Colon (tissue), 2 donors: ENCODE measurements around the gene CGB7.
"Not testable (repeated sequence)": the region's sequence is repeated elsewhere in the genome, so short reads cannot be mapped to it uniquely, and the experiment has no call there.

Source experiments
- FAIRE-seq: peaks from 2 replicates; lab custom pipeline; 2012; peaks lifted over from hg19 to GRCh38; lab: Jason Lieb, UNC
- donor health status: control.
- donor health status: control.

CGB7 gene

GRCh38 chr19:49057636-49058234 is at the start of gene CGB7:
CGB7 (minus strand) TSS chr19:49057749; CDS start chr19:49055375, 2,374 bp downstream.
- FAIRE-seq, result no peak

GRCh38 chr19:49106648-49107135 is 49.1 kb upstream of the CGB7 start:
- no peak for FAIRE-seq

GRCh38 chr19:49104229-49104864 is 46.8 kb upstream of the CGB7 start:
- no peak for FAIRE-seq

GRCh38 chr19:49103331-49104085 is 46.0 kb upstream of the CGB7 start:
- no peak for FAIRE-seq

GRCh38 chr19:49102303-49102702 is 44.8 kb upstream of the CGB7 start:
- no peak for FAIRE-seq

GRCh38 chr19:49101160-49101559 is 43.6 kb upstream of the CGB7 start:
- no peak for FAIRE-seq

- no peak for FAIRE-seq
These were observed 41.2 kb upstream of the CGB7 start for GRCh38 chr19:49098795-49099194.

GRCh38 chr19:49097453-49098288 is 40.1 kb upstream of the CGB7 start:
- no peak for FAIRE-seq

- FAIRE-seq, result no peak
These were observed 37.2 kb upstream of the CGB7 start for GRCh38 chr19:49094505-49095482.

GRCh38 chr19:49092686-49093085 is 35.1 kb upstream of the CGB7 start:
- no peak for FAIRE-seq

- no peak for FAIRE-seq
These were observed 34.0 kb upstream of the CGB7 start for GRCh38 chr19:49091391-49092038.

- FAIRE-seq, result no peak
These were observed 28.7 kb upstream of the CGB7 start for GRCh38 chr19:49086296-49086695.

- no peak for FAIRE-seq
These were observed 28.3 kb upstream of the CGB7 start for GRCh38 chr19:49085868-49086232.

- no peak for FAIRE-seq
These were observed 27.7 kb upstream of the CGB7 start, which contains the start of gene SNRNP70 for GRCh38 chr19:49085020-49085867. SNRNP70 (plus strand) TSS chr19:49085451; CDS start chr19:49086415, 964 bp downstream.

GRCh38 chr19:49084206-49085019 is 26.9 kb upstream of the CGB7 start:
- FAIRE-seq, result no peak

GRCh38 chr19:49081273-49081672 is 23.7 kb upstream of the CGB7 start:
- FAIRE-seq, result no peak

- FAIRE-seq, result no peak
These were observed 22.8 kb upstream of the CGB7 start for GRCh38 chr19:49080392-49080791.

GRCh38 chr19:49074869-49075268 is 17.3 kb upstream of the CGB7 start:
- FAIRE-seq, result not testable (repeated sequence)
